Adipocyte (in vitro differentiated cells): Measurements from ENCODE around the gene SETD3.

Experiments
- DNase-seq: peaks from one replicate; pipeline ENCODE4 v3.0.0-alpha.2; 2015; ENCODE audit warnings: low read depth
- H3K27me3 ChIP-seq: replicated peaks from 2 replicates; pipeline ENCODE4 v1.7.0; 2013; ENCODE audit warnings: mild to moderate bottlenecking, low read length, moderate library complexity; ENCODE audit not compliant: control insufficient read depth, insufficient read depth
- H3K36me3 ChIP-seq: 2 replicates; pipeline ENCODE4 v1.7.0; 2013; ENCODE audit warnings: low read length, mild to moderate bottlenecking, moderate library complexity; ENCODE audit not compliant: control insufficient read depth, insufficient read depth, severe bottlenecking
- H3K4me1 ChIP-seq: 2 replicates; pipeline ENCODE4 v1.7.0; 2013; ENCODE audit warnings: mild to moderate bottlenecking, low read length, moderate library complexity; ENCODE audit not compliant: control insufficient read depth, insufficient read depth
- H3K4me3 ChIP-seq: 2 replicates; pipeline ENCODE4 v1.7.0; 2013; ENCODE audit warnings: mild to moderate bottlenecking, low read length, moderate library complexity
- H3K9ac ChIP-seq: 2 replicates; pipeline ENCODE4 v1.7.0; 2013; ENCODE audit warnings: mild to moderate bottlenecking, low read length, moderate library complexity
- H3K9me3 ChIP-seq: 2 replicates; pipeline ENCODE4 v1.7.0; 2013; ENCODE audit warnings: mild to moderate bottlenecking, low read length, moderate library complexity; ENCODE audit not compliant: control insufficient read depth

SETD3 gene

DNA sequence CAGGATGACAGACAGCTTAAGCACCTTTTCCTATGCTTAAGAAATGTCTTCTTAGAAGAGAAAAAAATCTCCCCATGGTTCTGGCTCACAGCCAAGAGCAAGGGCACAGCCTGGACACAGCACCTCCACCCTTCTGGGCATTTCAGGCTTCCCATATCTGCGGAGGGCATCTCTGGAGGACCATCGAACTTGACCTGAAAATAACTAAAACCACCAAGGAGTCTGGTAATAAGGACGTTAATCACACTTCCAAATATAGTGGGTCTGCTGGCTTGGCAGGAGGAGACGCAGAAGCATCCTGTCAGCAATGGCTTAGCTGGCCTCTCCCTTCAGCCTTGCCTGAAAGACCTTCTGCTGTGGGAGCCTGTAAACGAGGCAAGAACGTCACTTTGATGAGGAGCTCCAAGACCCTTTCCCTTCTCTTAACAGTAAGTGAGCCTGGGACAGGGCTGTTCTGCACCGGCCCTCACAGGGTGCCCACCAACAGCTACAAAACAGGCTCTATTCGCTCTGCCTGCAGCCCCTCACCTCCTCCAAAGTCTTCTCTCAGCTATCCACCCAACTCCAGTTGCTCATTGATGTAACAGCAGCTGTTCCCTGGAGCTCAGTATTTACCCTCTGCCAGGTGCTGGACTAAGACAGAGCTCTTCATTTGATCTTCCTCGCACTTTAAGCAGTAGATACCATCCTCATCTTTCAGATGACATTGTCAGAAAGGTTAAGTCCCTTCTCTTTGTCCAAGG is 13.2 kb downstream of the SETD3 start:
- Histone ChIP-seq H3K36me3 (peaks cover 28% of the 10 kb centered on the region), H3K9me3 (no peaks in the 10 kb centered on the region), H3K4me3 (no peak overlapping the region), H3K27me3 (no peaks in the 10 kb centered on the region), H3K4me1 (no peaks in the 10 kb centered on the region), H3K9ac (no peak overlapping the region)
- no peak for DNase-seq

- DNase-seq, result no peak
- no peak overlapping the region for H3K9ac ChIP-seq
Measured at GRCh38 chr14:99466758-99467157, 13.9 kb downstream of the SETD3 start.

GRCh38 chr14:99465288-99465687 is 15.4 kb downstream of the SETD3 start:
- Histone ChIP-seq H3K36me3 (peaks cover 50% of the 10 kb centered on the region), H3K9ac (no peak overlapping the region), H3K4me1 (no peaks in the 10 kb centered on the region), H3K27me3 (no peaks in the 10 kb centered on the region), H3K9me3 (no peaks in the 10 kb centered on the region), H3K4me3 (no peak overlapping the region)
- no peak for DNase-seq

More at GRCh38 chr14:99466758-99467157, 13.9 kb downstream of the SETD3 start:
- Histone ChIP-seq H3K36me3 (peaks cover 36% of the 10 kb centered on the region), H3K4me3 (no peak overlapping the region), H3K27me3 (no peaks in the 10 kb centered on the region), H3K4me1 (no peaks in the 10 kb centered on the region), H3K9me3 (no peaks in the 10 kb centered on the region)

DNA sequence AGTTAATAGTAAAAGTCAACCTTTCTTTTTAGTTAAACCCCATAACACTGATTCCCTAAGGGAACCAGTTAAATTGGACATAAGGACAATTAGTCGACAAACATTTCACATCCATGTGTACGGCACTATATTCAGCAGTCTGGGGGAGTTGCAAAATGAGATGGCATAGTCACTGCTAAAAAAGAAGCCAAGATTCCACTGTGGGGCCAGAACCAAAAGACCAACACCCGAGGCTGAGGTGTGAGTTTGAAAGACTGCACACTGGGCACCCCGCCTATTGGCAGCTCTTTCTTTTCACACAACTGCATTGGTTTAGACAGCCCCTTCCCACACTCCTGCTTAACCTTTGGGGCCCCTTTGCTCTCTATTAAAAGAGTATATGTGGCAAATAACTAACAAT is 16.7 kb downstream of the SETD3 start:
- no peak overlapping the region for H3K4me3 ChIP-seq
- no peaks in the 10 kb centered on the region for H3K4me1 ChIP-seq
- H3K36me3 ChIP-seq, result peaks cover 60% of the 10 kb centered on the region
- no peak for DNase-seq
- no peaks in the 10 kb centered on the region for H3K9me3 ChIP-seq
- no peaks in the 10 kb centered on the region for H3K27me3 ChIP-seq
- no peak overlapping the region for H3K9ac ChIP-seq

DNA sequence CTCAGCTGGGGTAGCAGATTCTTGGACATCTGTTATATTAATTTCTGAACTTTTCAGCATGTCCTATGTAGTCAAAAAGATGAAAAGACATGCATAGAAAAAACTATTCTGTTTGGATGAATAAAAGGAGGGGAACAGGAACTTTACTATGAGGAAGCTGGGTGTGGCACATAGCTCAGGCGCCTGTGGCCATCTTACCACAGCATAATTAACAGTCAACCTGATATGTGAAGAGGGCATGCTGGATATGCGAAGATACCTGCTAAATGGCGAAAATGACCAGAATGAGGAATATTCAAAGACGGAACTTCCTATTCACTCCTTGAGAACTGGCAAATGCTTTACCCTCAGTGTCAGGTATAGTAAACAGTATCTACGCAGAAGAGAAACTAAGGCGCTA is 18.4 kb downstream of the SETD3 start:
- H3K9ac ChIP-seq, result no peak overlapping the region
- DNase-seq, result no peak
- no peaks in the 10 kb centered on the region for H3K9me3 ChIP-seq
- H3K27me3 ChIP-seq, result no peaks in the 10 kb centered on the region
- H3K4me3 ChIP-seq, result no peak overlapping the region
- H3K36me3 ChIP-seq, result peaks cover 72% of the 10 kb centered on the region
- H3K4me1 ChIP-seq, result no peaks in the 10 kb centered on the region

DNA sequence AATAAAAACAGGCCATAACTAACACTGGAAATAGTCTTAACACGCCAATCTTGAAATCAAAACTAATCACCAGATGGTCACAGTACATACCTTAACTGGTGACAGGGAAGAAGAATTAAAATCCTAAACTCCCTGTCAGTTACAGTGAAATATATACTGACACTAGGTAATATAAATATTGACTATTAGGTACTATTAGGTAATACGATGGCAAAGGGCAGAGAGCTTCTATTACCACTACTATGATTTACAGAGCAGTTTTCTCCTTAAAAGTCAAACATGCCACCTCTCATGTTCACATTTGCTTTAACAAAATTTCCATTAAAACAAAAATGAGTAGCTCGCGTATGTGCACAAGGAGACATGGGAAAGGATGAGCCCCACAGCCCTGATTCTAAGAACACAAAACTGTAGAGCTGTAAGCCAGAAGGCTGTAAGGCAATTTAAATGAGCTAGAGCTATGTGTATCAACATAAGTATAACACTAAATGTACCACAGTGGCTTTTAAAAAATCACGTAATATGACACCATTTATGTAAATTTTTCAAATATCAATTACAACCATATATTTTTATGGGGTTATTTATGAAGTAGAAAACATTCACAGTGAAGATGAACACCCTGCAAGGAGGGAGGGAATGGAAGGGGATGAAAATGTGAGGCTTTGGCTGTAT is 19.1 kb downstream of the SETD3 start:
- peaks cover 78% of the 10 kb centered on the region for H3K36me3 ChIP-seq

DNA sequence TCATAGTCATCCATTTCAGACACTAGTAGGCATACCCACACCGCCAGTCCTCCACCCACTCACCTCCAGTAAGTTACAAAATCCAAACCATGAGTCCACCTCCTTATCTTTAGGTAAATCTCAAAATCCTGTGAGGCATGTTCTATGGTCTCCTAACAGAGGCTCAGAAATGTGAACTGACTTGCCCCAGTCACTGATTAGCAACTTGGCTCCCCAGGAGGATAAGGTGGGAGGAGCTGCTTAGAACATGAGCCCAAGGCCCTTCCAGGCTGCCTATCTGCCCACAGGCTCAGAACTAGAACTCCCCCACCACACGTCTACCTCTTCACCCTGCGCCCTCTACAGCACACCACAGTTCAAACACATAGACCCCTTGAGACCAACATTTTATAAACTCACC is 19.9 kb downstream of the SETD3 start:
- H3K27me3 ChIP-seq, result no peaks in the 10 kb centered on the region
- H3K9me3 ChIP-seq, result no peaks in the 10 kb centered on the region
- no peak overlapping the region for H3K4me3 ChIP-seq
- H3K9ac ChIP-seq, result no peak overlapping the region
- no peak for DNase-seq
- no peaks in the 10 kb centered on the region for H3K4me1 ChIP-seq
- H3K36me3 ChIP-seq, result peaks cover 83% of the 10 kb centered on the region

More for the DNA sequence above, 19.1 kb downstream of the SETD3 start:
- no peak overlapping the region for H3K4me3 ChIP-seq
- no peaks in the 10 kb centered on the region for H3K9me3 ChIP-seq
- H3K9ac ChIP-seq, result no peak overlapping the region
- DNase-seq, result no peak
- no peaks in the 10 kb centered on the region for H3K27me3 ChIP-seq
- no peaks in the 10 kb centered on the region for H3K4me1 ChIP-seq

- no peak for DNase-seq
- peaks cover 2% of the 10 kb centered on the region for H3K4me1 ChIP-seq
- no peaks in the 10 kb centered on the region for H3K27me3 ChIP-seq
- no peaks in the 10 kb centered on the region for H3K9me3 ChIP-seq
- H3K36me3 ChIP-seq, result peaks cover 82% of the 10 kb centered on the region
- no peak overlapping the region for H3K9ac ChIP-seq
- H3K4me3 ChIP-seq, result no peak overlapping the region
Measured at GRCh38 chr14:99459481-99460100, 21.1 kb downstream of the SETD3 start.

DNA sequence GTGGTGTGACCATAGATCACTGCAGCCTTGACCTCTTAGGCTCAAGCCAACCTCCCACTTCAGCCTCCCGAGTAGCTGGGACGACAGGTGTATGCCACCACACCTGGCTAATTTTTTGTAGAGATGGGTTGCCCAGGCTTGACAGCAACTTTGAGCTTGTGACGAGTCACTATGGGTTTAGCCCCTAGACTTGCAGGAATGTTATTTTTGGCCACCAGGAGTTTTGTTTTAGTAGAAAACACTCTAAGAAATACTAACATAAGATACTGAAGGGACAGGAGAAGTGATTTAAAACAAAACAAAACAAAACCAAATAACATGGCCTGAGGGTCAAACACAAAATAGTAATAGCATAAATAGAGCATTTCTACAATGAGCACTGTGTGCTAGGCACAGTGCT is 26.4 kb downstream of the SETD3 start:
- Histone ChIP-seq H3K4me1 (peaks cover 4% of the 10 kb centered on the region), H3K27me3 (no peaks in the 10 kb centered on the region), H3K9ac (no peak overlapping the region), H3K9me3 (no peaks in the 10 kb centered on the region), H3K36me3 (peaks cover 59% of the 10 kb centered on the region), H3K4me3 (no peak overlapping the region)
- DNase-seq, result peak; percentile 41

DNA sequence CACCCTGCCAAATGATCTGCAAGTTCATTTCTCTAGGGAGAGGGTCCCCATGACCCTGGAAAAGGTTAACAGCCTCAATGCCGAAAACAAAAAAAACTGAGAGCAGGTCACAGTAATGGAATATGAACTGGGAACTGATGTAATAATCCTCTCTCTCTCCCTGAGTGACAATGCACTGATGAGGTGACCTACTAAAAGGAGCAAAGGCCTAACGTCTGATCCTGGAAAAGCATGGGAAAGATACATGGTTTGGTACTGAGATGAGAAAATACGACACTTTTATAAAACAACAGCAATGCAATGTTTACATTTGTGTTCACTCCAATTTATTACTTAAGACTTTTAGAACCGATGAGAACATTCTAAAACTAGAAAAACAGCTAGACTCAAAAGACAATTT is 27.7 kb downstream of the SETD3 start:
- H3K36me3 ChIP-seq, result peaks cover 67% of the 10 kb centered on the region
- no peak overlapping the region for H3K9ac ChIP-seq
- no peaks in the 10 kb centered on the region for H3K27me3 ChIP-seq
- H3K4me3 ChIP-seq, result no peak overlapping the region
- H3K4me1 ChIP-seq, result peaks cover 4% of the 10 kb centered on the region
- DNase-seq, result no peak
- no peaks in the 10 kb centered on the region for H3K9me3 ChIP-seq

GRCh38 chr14:99451234-99451633 is 29.4 kb downstream of the SETD3 start:
- no peak overlapping the region for H3K4me3 ChIP-seq
- H3K27me3 ChIP-seq, result no peaks in the 10 kb centered on the region
- peaks cover 62% of the 10 kb centered on the region for H3K36me3 ChIP-seq
- H3K9ac ChIP-seq, result no peak overlapping the region
- H3K4me1 ChIP-seq, result peaks cover 4% of the 10 kb centered on the region
- no peak for DNase-seq
- H3K9me3 ChIP-seq, result no peaks in the 10 kb centered on the region
